GM13976 (cell line): ENCODE data around the gene OR52R1.

Experiments used
- DNase-seq: peaks from one replicate; pipeline ENCODE4 v3.0.0; 2012; ENCODE audit warnings: low spot score
- CTCF ChIP-seq: IDR thresholded peaks from 2 replicates; pipeline ENCODE4 v1.5.1; 2012; ENCODE audit warnings: borderline replicate concordance, mild to moderate bottlenecking; ENCODE audit not compliant: insufficient read depth; ENCODE audit errors: extremely low read depth, missing control alignments, control extremely low read depth
- in situ Hi-C: fragments of 300-500 bp; cut with MboI; formaldehyde crosslinking; loops from one replicate; pipeline ENCODE4 v1.12.0; 2022; ENCODE audit warnings: low sequenced_read_pairs, mixed read lengths, inconsistent platforms; ENCODE audit not compliant: unreplicated experiment

The OR52R1 gene

GRCh38 chr11:4797206-4797605 is 7.0 kb downstream of the OR52R1 start:
- no peak for TF ChIP-seq CTCF
- in situ Hi-C loops, result no loop called here

GRCh38 chr11:4782454-4782853 is 21.7 kb downstream of the OR52R1 start:
- in situ Hi-C loops, result no loop called here
- no peak for DNase-seq
- no peak for TF ChIP-seq CTCF

More at GRCh38 chr11:4797206-4797605, 7.0 kb downstream of the OR52R1 start:
- DNase-seq, result no peak

- no peak for DNase-seq
- in situ Hi-C loops, result no loop called here
- TF ChIP-seq CTCF, result no peak
These were observed 34.3 kb downstream of the OR52R1 start, which contains the start of gene OR51F1 for GRCh38 chr11:4769838-4770237. TSS of gene OR51F1 (minus strand) at chr11:4769938. CDS start at chr11:4769938, 0 bp downstream.

GRCh38 chr11:4768094-4768493 is 36.1 kb downstream of the OR52R1 start:
- TF ChIP-seq CTCF, result no peak
- no peak for DNase-seq
- in situ Hi-C loops, result no loop called here

GRCh38 chr11:4766420-4767043 is 37.6 kb downstream of the OR52R1 start:
- DNase-seq, result no peak
- in situ Hi-C loops, result no loop called here
- TF ChIP-seq CTCF, result no peak

- TF ChIP-seq CTCF, result no peak
- in situ Hi-C loops, result no loop called here
- no peak for DNase-seq
These were observed 41.1 kb downstream of the OR52R1 start for GRCh38 chr11:4763096-4763495.
